ENCODE data around the gene RDH16. TPM values are rescaled to one million over a fixed set of nuclear protein-coding genes. Genes with fewer than 3 reads are reported as not detected.
"Not testable (repeated sequence)": the region's sequence is repeated elsewhere in the genome, so short reads cannot be mapped to it uniquely, and the experiment has no call there.

Gene RDH16
- total RNA-seq, 1 donor from 2014 or later = 0.32 TPM

- H3K36me3 ChIP-seq = no peaks in the 10 kb centered on the region
- no peaks in the 10 kb centered on the region for H3K4me1 ChIP-seq
- DNase-seq (no peak), ATAC-seq (peak; percentile 51)
- intact Hi-C loops (cut with DNase I) = no loop called here
- H3K4me3 ChIP-seq = no peak overlapping the region
- no peaks in the 10 kb centered on the region for H3K9me3 ChIP-seq
- H3K27me3 ChIP-seq = no peaks in the 10 kb centered on the region
- TF ChIP-seq CTCF (IDR thresholded peaks at IDR 0.05) = no peak
- H3K27ac ChIP-seq = no peak overlapping the region
These were observed 15.9 kb downstream of the RDH16 start for GRCh38 chr12:56941299-56942017.

DNA sequence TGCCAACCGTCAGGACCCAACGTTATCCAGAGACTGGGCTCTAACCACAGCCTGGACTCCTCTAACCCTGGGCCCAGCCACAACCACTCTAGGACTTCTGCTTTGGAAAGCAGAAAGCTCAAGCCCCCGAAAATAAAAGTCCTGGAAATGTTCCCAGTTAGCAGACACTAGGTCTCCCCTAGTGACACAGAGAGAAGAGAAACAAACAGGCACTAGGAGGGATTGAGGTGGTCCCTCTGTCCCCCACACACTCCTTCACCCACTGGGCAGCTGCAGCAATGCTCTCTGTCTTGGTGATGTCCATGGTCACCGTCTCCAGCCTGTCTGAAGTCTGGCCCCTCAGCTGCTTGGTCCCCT, 16.5 kb downstream of the RDH16 start:
- intact Hi-C loops (cut with DNase I); H3K27ac ChIP-seq; ATAC-seq; H3K4me1 ChIP-seq; DNase-seq; H3K27me3 ChIP-seq; H3K9me3 ChIP-seq; H3K36me3 ChIP-seq; H3K4me3 ChIP-seq: not testable (repeated sequence)

- H3K4me1 ChIP-seq = peaks cover 12% of the 10 kb centered on the region
- H3K4me3 ChIP-seq = no peak overlapping the region
- no peaks in the 10 kb centered on the region for H3K27me3 ChIP-seq
- ATAC-seq (no peak), DNase-seq (no peak)
- no peaks in the 10 kb centered on the region for H3K36me3 ChIP-seq
- no peaks in the 10 kb centered on the region for H3K9me3 ChIP-seq
- no peak for TF ChIP-seq CTCF (IDR thresholded peaks at IDR 0.05)
- H3K27ac ChIP-seq = no peak overlapping the region
- intact Hi-C loops (cut with DNase I) = no loop called here
These were observed 21.7 kb downstream of the RDH16 start for GRCh38 chr12:56935752-56936151.

DNA sequence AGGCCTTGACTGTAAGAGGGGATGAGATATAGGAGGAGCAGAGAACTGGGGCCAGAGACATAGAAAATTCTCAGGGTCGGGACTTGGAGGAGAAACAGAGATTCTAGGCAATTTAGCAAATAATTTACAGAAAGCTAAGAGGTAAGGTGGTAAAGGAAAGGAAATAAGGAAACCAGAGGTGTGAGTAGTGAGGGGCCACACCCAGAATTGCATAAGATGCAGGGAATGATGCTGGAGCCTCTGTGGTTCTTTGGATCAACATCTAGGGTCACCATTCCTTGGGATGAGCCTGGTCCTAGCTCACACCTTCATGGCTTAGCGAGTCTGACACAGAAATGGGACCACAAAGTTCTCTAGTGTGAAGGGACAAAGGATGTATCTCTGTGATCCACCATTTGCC, 22.3 kb downstream of the RDH16 start:
- intact Hi-C loops (cut with DNase I) = no loop called here
- Histone ChIP-seq H3K9me3 (no peaks in the 10 kb centered on the region), H3K4me3 (no peak overlapping the region), H3K36me3 (no peaks in the 10 kb centered on the region), H3K27ac (no peak overlapping the region), H3K4me1 (peaks cover 12% of the 10 kb centered on the region), H3K27me3 (no peaks in the 10 kb centered on the region)
- DNase-seq (no peak), ATAC-seq (no peak)
- no peak for TF ChIP-seq CTCF (IDR thresholded peaks at IDR 0.05)

DNA sequence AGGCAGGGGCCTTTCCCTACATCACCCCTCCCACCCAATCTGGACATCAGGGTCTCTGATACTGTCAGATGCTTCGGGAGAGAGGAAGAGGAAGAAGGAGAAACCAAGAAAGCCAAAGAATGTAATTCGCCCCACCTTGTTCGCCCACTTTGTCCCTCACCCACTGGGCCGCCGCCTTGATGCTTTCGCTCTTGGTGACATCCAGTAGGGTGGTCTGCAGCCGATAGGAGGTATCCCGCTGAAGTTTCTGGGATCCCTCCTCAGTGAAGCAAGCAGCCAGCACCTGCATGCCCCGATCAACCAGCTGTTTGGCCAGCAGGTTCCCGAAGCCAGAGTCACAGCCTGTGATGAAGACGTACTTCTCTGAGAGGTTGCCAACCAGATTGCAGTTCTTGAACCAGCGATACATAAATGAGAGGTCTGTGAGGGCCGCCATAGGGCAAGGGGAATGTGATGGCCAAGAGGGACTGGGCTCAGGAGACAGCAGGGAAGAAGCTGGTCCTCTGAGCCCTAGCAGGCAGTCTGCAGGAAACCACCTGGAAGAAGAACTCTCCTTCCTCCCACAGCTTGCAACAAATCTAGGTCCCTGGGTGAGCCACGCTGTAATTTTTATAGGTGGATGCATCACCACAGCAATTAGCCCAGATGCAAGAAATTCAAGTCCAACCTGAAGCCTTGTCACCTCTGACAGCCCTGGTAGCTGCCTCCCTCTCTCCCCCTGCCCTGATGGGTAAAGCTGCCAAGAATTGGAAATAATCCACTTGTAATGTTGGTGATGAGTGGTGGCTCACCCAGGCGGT, 23.4 kb downstream of the RDH16 start, which contains the start of gene SDR9C7:
Gene SDR9C7, minus strand, starts transcription at position 583 of the 800 bp plus-strand sequence. Its CDS starts 147 bp downstream, at position 436.
- Histone ChIP-seq H3K9me3 (no peaks in the 10 kb centered on the region), H3K27me3 (no peaks in the 10 kb centered on the region), H3K4me3 (no peak within 1 kb of the TSS), H3K27ac (no peak within 1 kb of the TSS), H3K36me3 (no peaks in the 10 kb centered on the region), H3K4me1 (peaks cover 12% of the 10 kb centered on the region)
- intact Hi-C loops (cut with DNase I) = no loop called here
- ATAC-seq = no peak
- no peak for DNase-seq
- no peak for TF ChIP-seq CTCF (IDR thresholded peaks at IDR 0.05)

GRCh38 chr12:56932867-56933266, 24.5 kb downstream of the RDH16 start:
- Histone ChIP-seq H3K27me3 (no peaks in the 10 kb centered on the region), H3K27ac (no peak overlapping the region), H3K4me1 (peaks cover 12% of the 10 kb centered on the region), H3K9me3 (no peaks in the 10 kb centered on the region), H3K4me3 (no peak overlapping the region), H3K36me3 (no peaks in the 10 kb centered on the region)
- no peak for TF ChIP-seq CTCF (IDR thresholded peaks at IDR 0.05)
- DNase-seq = no peak
- ATAC-seq = peak; percentile 81
- intact Hi-C loops (cut with DNase I) = no loop called here

Data from upper lobe of right lung (tissue), 1 donor.